Chondrocyte (in vitro differentiated cells): ENCODE measurements around the gene TFAP2A. TPM values are rescaled to one million over a fixed set of nuclear protein-coding genes. Genes with fewer than 3 reads are reported as not detected.

Source experiments
- DNase-seq: peaks from one replicate; pipeline ENCODE4 v3.0.0; 2021; ENCODE audit warnings: mixed read lengths, low spot score
- H3K27ac Mint-ChIP-seq: one replicate; pipeline ENCODE4 v1.8.0; 2021; ENCODE audit warnings: mild to moderate bottlenecking, moderate library complexity, mixed read lengths; ENCODE audit not compliant: unreplicated experiment
- H3K27me3 Mint-ChIP-seq: 2 replicates; pipeline ENCODE4 v1.8.0; 2021; ENCODE audit warnings: low read depth, mixed read lengths
- H3K36me3 Mint-ChIP-seq: 2 replicates; pipeline ENCODE4 v1.8.0; 2021; ENCODE audit warnings: low read depth, mixed read lengths
- H3K4me1 Mint-ChIP-seq: 2 replicates; pipeline ENCODE4 v1.8.0; 2021; ENCODE audit warnings: low read depth, mild to moderate bottlenecking, mixed read lengths
- H3K4me3 Mint-ChIP-seq: one replicate; pipeline ENCODE4 v1.8.0; 2021; ENCODE audit warnings: mild to moderate bottlenecking, moderate library complexity, mixed read lengths; ENCODE audit not compliant: unreplicated experiment
- H3K9me3 Mint-ChIP-seq: 2 replicates; pipeline ENCODE4 v1.8.0; 2021; ENCODE audit warnings: low read depth, mixed read lengths
- total RNA-seq: library from RNA; stranded (reverse); gene quantifications from 3 replicates; pipeline ENCODE4 v1.2.1, GENCODE V29; 2021
- TF ChIP-seq, protein P1 (sequence below): fragments of 200-600 bp; sonication (generic); IDR thresholded peaks from 2 replicates; pipeline ENCODE4 v1.5.0; 2021; ENCODE audit warnings: antibody characterized with exemption, mild to moderate bottlenecking, moderate library complexity

The TFAP2A gene
- total RNA-seq, 1 donor from 2014 or later = 1.4 TPM

GRCh38 chr6:10448096-10448495 lies 33.2 kb upstream of the TFAP2A start:
- Mint-ChIP-seq H3K4me3 (no peak overlapping the region), H3K27ac (no peak overlapping the region), H3K4me1 (peaks cover 24% of the 10 kb centered on the region), H3K36me3 (no peaks in the 10 kb centered on the region), H3K9me3 (peaks cover 3% of the 10 kb centered on the region), H3K27me3 (no peaks in the 10 kb centered on the region)
- TF ChIP-seq, protein P1, sequence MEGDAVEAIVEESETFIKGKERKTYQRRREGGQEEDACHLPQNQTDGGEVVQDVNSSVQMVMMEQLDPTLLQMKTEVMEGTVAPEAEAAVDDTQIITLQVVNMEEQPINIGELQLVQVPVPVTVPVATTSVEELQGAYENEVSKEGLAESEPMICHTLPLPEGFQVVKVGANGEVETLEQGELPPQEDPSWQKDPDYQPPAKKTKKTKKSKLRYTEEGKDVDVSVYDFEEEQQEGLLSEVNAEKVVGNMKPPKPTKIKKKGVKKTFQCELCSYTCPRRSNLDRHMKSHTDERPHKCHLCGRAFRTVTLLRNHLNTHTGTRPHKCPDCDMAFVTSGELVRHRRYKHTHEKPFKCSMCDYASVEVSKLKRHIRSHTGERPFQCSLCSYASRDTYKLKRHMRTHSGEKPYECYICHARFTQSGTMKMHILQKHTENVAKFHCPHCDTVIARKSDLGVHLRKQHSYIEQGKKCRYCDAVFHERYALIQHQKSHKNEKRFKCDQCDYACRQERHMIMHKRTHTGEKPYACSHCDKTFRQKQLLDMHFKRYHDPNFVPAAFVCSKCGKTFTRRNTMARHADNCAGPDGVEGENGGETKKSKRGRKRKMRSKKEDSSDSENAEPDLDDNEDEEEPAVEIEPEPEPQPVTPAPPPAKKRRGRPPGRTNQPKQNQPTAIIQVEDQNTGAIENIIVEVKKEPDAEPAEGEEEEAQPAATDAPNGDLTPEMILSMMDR = no peak
- no peak for DNase-seq

- no peak overlapping the region for H3K27ac Mint-ChIP-seq
- H3K36me3 Mint-ChIP-seq = no peaks in the 10 kb centered on the region
- TF ChIP-seq, protein P1 = no peak
- H3K9me3 Mint-ChIP-seq = peaks cover 2% of the 10 kb centered on the region
- H3K27me3 Mint-ChIP-seq = no peaks in the 10 kb centered on the region
- DNase-seq = no peak
- H3K4me1 Mint-ChIP-seq = peaks cover 14% of the 10 kb centered on the region
- no peak overlapping the region for H3K4me3 Mint-ChIP-seq
These were observed 31.7 kb upstream of the TFAP2A start for GRCh38 chr6:10446548-10446947.

GRCh38 chr6:10441655-10442009 lies 26.8 kb upstream of the TFAP2A start:
- Mint-ChIP-seq H3K27ac (peak overlapping the region; percentile 96), H3K36me3 (no peaks in the 10 kb centered on the region), H3K27me3 (no peaks in the 10 kb centered on the region), H3K4me3 (no peak overlapping the region), H3K4me1 (peaks cover 13% of the 10 kb centered on the region), H3K9me3 (peaks cover 3% of the 10 kb centered on the region)
- TF ChIP-seq, protein P1 = no peak
- no peak for DNase-seq

GRCh38 chr6:10441004-10441654 lies 26.3 kb upstream of the TFAP2A start:
- Mint-ChIP-seq H3K27me3 (no peaks in the 10 kb centered on the region), H3K9me3 (peaks cover 3% of the 10 kb centered on the region), H3K4me3 (no peak overlapping the region), H3K4me1 (peaks cover 13% of the 10 kb centered on the region), H3K27ac (peak overlapping the region; percentile 96), H3K36me3 (no peaks in the 10 kb centered on the region)
- DNase-seq = no peak
- TF ChIP-seq, protein P1 = peak; percentile 21

DNA sequence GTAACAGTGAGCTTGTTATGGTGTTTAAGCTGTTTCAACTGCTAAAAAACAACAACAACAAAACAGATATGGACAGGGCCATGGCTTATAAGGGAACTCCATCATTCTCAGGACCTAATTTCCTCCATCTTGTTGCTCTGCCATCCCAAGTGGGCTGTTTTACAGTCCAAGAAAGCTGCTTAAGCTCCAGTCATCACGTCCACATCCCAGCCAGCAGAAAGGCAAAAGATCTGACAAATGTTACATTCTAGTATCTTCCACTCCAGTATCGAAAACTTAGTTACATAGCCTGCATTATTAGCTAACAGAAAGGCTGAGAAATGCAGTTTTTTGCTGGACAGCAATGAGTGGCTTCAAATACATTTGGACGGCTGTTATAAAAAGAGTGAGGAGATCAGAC lies 23.0 kb upstream of the TFAP2A start:
- no peaks in the 10 kb centered on the region for H3K27me3 Mint-ChIP-seq
- no peak overlapping the region for H3K4me3 Mint-ChIP-seq
- H3K9me3 Mint-ChIP-seq = peaks cover 3% of the 10 kb centered on the region
- no peaks in the 10 kb centered on the region for H3K36me3 Mint-ChIP-seq
- TF ChIP-seq, protein P1 = no peak
- DNase-seq = no peak
- H3K4me1 Mint-ChIP-seq = peaks cover 17% of the 10 kb centered on the region
- no peak overlapping the region for H3K27ac Mint-ChIP-seq
